Measurements from ENCODE around the gene PTPRK. TPM values are rescaled to one million over a fixed set of nuclear protein-coding genes. Genes with fewer than 3 reads are reported as not detected.
A peak's percentile ranks its signal among the peaks of the same experiment; 100 is the strongest.

PTPRK gene
- total and polyA plus RNA-seq, 2 donors (not counting 1 experiment from before 2014, with no cell fraction given): 19.4 to 75.5 TPM

DNA sequence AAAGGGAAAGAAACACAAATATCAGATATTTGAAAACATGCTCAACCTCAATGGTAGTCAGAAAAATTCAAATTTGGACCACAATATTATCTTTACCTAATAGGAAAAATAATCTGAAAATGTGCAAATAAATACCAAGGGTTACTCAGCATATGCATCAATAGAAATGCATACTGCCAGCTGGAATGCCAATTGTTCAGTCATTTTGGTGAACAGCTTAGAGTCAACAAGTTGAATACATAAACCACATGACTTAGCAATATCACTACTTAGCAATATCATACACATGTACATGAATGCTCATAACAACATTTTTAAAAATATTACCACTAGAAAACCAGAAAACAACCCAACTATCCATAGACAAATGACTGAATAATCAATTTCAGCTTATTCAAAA, 212.7 kb downstream of the PTPRK start:
- no peaks in the 10 kb centered on the region for H3K79me2 ChIP-seq (ENCODE audit: control insufficient read depth, insufficient read depth, low read length)
- no peaks in the 10 kb centered on the region for H3K4me1 ChIP-seq (ENCODE audit: control insufficient read depth, extremely low read depth, insufficient read depth, low read length)
- H3K9ac ChIP-seq (ENCODE audit: insufficient read depth, low read length): no peak overlapping the region
- no peaks in the 10 kb centered on the region for H3K27me3 ChIP-seq (ENCODE audit: control insufficient read depth, insufficient read depth, low read length)
- no peaks in the 10 kb centered on the region for H3K9me3 ChIP-seq (ENCODE audit: control insufficient read depth, insufficient read depth, low read depth, low read length)
- H3K27ac ChIP-seq (ENCODE audit: insufficient read depth, low read length): no peak overlapping the region
- TF ChIP-seq, protein P1, sequence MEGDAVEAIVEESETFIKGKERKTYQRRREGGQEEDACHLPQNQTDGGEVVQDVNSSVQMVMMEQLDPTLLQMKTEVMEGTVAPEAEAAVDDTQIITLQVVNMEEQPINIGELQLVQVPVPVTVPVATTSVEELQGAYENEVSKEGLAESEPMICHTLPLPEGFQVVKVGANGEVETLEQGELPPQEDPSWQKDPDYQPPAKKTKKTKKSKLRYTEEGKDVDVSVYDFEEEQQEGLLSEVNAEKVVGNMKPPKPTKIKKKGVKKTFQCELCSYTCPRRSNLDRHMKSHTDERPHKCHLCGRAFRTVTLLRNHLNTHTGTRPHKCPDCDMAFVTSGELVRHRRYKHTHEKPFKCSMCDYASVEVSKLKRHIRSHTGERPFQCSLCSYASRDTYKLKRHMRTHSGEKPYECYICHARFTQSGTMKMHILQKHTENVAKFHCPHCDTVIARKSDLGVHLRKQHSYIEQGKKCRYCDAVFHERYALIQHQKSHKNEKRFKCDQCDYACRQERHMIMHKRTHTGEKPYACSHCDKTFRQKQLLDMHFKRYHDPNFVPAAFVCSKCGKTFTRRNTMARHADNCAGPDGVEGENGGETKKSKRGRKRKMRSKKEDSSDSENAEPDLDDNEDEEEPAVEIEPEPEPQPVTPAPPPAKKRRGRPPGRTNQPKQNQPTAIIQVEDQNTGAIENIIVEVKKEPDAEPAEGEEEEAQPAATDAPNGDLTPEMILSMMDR (conservative IDR thresholded peaks at IDR 0.05 in 1 of 2, IDR thresholded peaks at IDR 0.05 in 1 of 2; ENCODE audit: low read depth in 1 of 2, low read length in 2 of 2): no peak
- TF ChIP-seq EZH2 (IDR thresholded peaks at IDR 0.05; ENCODE audit: low read length, missing control alignments): no peak
- peak in 1 of 2 donors; percentile 24 for DNase-seq (ENCODE audit: low read depth in 2 of 2)
- no peaks in the 10 kb centered on the region for H4K20me1 ChIP-seq (ENCODE audit: control insufficient read depth, extremely low read depth, insufficient read depth, low read length)
- no peak overlapping the region for H2AFZ ChIP-seq (ENCODE audit: low read length)
- no peaks in the 10 kb centered on the region for H3K36me3 ChIP-seq (ENCODE audit: control insufficient read depth, insufficient read depth, low read length)
- no peak overlapping the region for H3K4me3 ChIP-seq (replicated peaks in 1 of 4; ENCODE audit: control extremely low read depth in 1 of 4, insufficient read depth in 1 of 4, low read depth in 3 of 4, low read length in 4 of 4)
- no peak overlapping the region for H3K4me2 ChIP-seq (ENCODE audit: extremely low read depth, insufficient read depth, low read length)

DNA sequence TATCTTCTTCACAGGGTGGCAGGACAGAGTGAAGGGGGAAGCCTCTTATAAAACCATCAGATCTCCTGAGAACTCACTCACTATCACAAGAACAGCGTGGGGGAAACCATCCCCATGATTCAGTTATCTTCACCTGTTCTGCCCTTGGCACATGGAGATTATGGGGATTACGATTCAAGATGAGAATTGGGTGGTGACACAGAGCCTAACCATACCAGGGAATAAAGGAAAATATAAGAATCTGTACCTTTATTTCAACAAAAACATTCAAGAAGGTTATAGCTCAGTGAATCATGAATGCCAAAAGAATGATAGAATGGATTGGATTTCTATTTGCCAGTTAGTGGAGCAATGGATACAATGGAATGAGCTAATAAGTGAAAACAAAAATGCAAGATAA, 214.4 kb downstream of the PTPRK start:
- DNase-seq (ENCODE audit: low read depth in 2 of 2): peak in 1 of 2 donors; percentile 22
- no peak overlapping the region for H3K4me3 ChIP-seq (replicated peaks in 1 of 4; ENCODE audit: control extremely low read depth in 1 of 4, insufficient read depth in 1 of 4, low read depth in 3 of 4, low read length in 4 of 4)
- no peaks in the 10 kb centered on the region for H3K36me3 ChIP-seq (ENCODE audit: control insufficient read depth, insufficient read depth, low read length)
- H3K9me3 ChIP-seq (ENCODE audit: control insufficient read depth, insufficient read depth, low read depth, low read length): no peaks in the 10 kb centered on the region
- H4K20me1 ChIP-seq (ENCODE audit: control insufficient read depth, extremely low read depth, insufficient read depth, low read length): no peaks in the 10 kb centered on the region
- H3K9ac ChIP-seq (ENCODE audit: insufficient read depth, low read length): no peak overlapping the region
- no peak overlapping the region for H2AFZ ChIP-seq (ENCODE audit: low read length)
- H3K4me1 ChIP-seq (ENCODE audit: control insufficient read depth, extremely low read depth, insufficient read depth, low read length): no peaks in the 10 kb centered on the region
- no peaks in the 10 kb centered on the region for H3K27me3 ChIP-seq (ENCODE audit: control insufficient read depth, insufficient read depth, low read length)
- H3K79me2 ChIP-seq (ENCODE audit: control insufficient read depth, insufficient read depth, low read length): no peaks in the 10 kb centered on the region
- no peak overlapping the region for H3K27ac ChIP-seq (ENCODE audit: insufficient read depth, low read length)
- TF ChIP-seq, protein P1 (conservative IDR thresholded peaks at IDR 0.05 in 1 of 2, IDR thresholded peaks at IDR 0.05 in 1 of 2; ENCODE audit: low read depth in 1 of 2, low read length in 2 of 2): no peak
- TF ChIP-seq EZH2 (IDR thresholded peaks at IDR 0.05; ENCODE audit: low read length, missing control alignments): no peak
- H3K4me2 ChIP-seq (ENCODE audit: extremely low read depth, insufficient read depth, low read length): no peak overlapping the region

DNA sequence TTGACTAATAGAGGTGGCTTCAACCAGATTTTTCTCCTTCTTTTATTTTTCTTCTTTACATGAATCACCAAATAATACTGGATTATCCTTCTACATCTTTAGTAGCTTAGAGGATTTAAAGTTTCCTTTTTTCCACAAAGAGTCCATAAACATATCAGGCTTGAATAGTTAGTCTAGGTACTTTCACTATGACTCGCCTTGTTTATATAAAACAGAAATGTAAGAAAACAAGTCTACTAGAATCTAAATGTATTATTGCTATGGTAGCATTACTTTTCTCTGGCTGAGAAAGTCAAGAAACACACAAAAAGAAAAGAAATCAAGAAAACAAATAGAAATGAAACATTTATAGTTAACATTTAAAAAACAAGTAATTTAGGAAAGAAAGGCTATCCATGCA, 215.2 kb downstream of the PTPRK start:
- H3K9ac ChIP-seq (ENCODE audit: insufficient read depth, low read length): no peak overlapping the region
- H3K79me2 ChIP-seq (ENCODE audit: control insufficient read depth, insufficient read depth, low read length): no peaks in the 10 kb centered on the region
- H3K4me2 ChIP-seq (ENCODE audit: extremely low read depth, insufficient read depth, low read length): no peak overlapping the region
- TF ChIP-seq, protein P1 (conservative IDR thresholded peaks at IDR 0.05 in 1 of 2, IDR thresholded peaks at IDR 0.05 in 1 of 2; ENCODE audit: low read depth in 1 of 2, low read length in 2 of 2): no peak
- no peak for TF ChIP-seq EZH2 (IDR thresholded peaks at IDR 0.05; ENCODE audit: low read length, missing control alignments)
- H3K4me3 ChIP-seq (replicated peaks in 1 of 4; ENCODE audit: control extremely low read depth in 1 of 4, insufficient read depth in 1 of 4, low read depth in 3 of 4, low read length in 4 of 4): no peak overlapping the region
- H3K27me3 ChIP-seq (ENCODE audit: control insufficient read depth, insufficient read depth, low read length): no peaks in the 10 kb centered on the region
- no peaks in the 10 kb centered on the region for H3K4me1 ChIP-seq (ENCODE audit: control insufficient read depth, extremely low read depth, insufficient read depth, low read length)
- H3K9me3 ChIP-seq (ENCODE audit: control insufficient read depth, insufficient read depth, low read depth, low read length): no peaks in the 10 kb centered on the region
- DNase-seq (ENCODE audit: low read depth in 2 of 2): peak; percentile 25 to 38
- no peaks in the 10 kb centered on the region for H3K36me3 ChIP-seq (ENCODE audit: control insufficient read depth, insufficient read depth, low read length)
- no peak overlapping the region for H3K27ac ChIP-seq (ENCODE audit: insufficient read depth, low read length)
- no peak overlapping the region for H2AFZ ChIP-seq (ENCODE audit: low read length)
- no peaks in the 10 kb centered on the region for H4K20me1 ChIP-seq (ENCODE audit: control insufficient read depth, extremely low read depth, insufficient read depth, low read length)

All from fibroblast of lung (primary cell).